ENCODE data around the gene PRRC2B. TPM values are rescaled to one million over a fixed set of nuclear protein-coding genes. Genes with fewer than 3 reads are reported as not detected.
A peak's percentile ranks its signal among the peaks of the same experiment; 100 is the strongest.

The PRRC2B gene
- total RNA-seq, 4 donors from 2014 or later = 81.7 to 159 (median 117) TPM

- Histone ChIP-seq H3K27me3 (no peaks in the 10 kb centered on the region), H3K4me1 (peaks cover 38 to 60% of the 10 kb centered on the region in 2 donors), H3K36me3 (no peaks in the 10 kb centered on the region), H3K4me3 (replicated peaks in 1 of 3) (no peak overlapping the region), H3K9me3 (no peaks in the 10 kb centered on the region), H3K27ac (peak overlapping the region in 2 of 3 donors; percentile 42 to 49)
- intact Hi-C loops (cut with DNase I) = no loop called here
- DNase-seq = no peak
- WGBS, 2 donors = 58 to 74% methylated on average over 11 to 13 of the region's 13 CpGs
- no peak for TF ChIP-seq POLR2A (IDR thresholded peaks at IDR 0.05)
- no peak for TF ChIP-seq CTCF (IDR thresholded peaks at IDR 0.05)
Observed at GRCh38 chr9:131417264-131418142, 23.6 kb downstream of the PRRC2B start.

GRCh38 chr9:131418143-131419025 lies 24.5 kb downstream of the PRRC2B start:
- no peaks in the 10 kb centered on the region for H3K27me3 ChIP-seq
- H3K27ac ChIP-seq = peak overlapping the region; percentile 9 to 47 (median 42)
- H3K36me3 ChIP-seq = no peaks in the 10 kb centered on the region
- DNase-seq = peak in 1 of 2 donors; percentile 36
- peaks cover 47 to 69% of the 10 kb centered on the region in 2 donors for H3K4me1 ChIP-seq
- H3K4me3 ChIP-seq (replicated peaks in 1 of 3) = no peak overlapping the region
- TF ChIP-seq CTCF (IDR thresholded peaks at IDR 0.05) (no peak), POLR2A (IDR thresholded peaks at IDR 0.05) (no peak)
- intact Hi-C loops (cut with DNase I) = no loop called here
- no peaks in the 10 kb centered on the region for H3K9me3 ChIP-seq
- WGBS, 2 donors = 54 to 59% methylated on average over 7 of the region's 7 CpGs

- no peaks in the 10 kb centered on the region for H3K9me3 ChIP-seq
- intact Hi-C loops (cut with DNase I) = no loop called here
- no peak for DNase-seq
- no peak for TF ChIP-seq CTCF (IDR thresholded peaks at IDR 0.05)
- TF ChIP-seq POLR2A (IDR thresholded peaks at IDR 0.05) = no peak
- peak overlapping the region in 2 of 3 donors; percentile 42 to 47 for H3K27ac ChIP-seq
- WGBS, 2 donors = 60 to 61% methylated on average over 8 of the region's 8 CpGs
- no peak overlapping the region for H3K4me3 ChIP-seq (replicated peaks in 1 of 3)
- H3K27me3 ChIP-seq = no peaks in the 10 kb centered on the region
- no peaks in the 10 kb centered on the region for H3K36me3 ChIP-seq
- peaks cover 54 to 76% of the 10 kb centered on the region in 2 donors for H3K4me1 ChIP-seq
Observed at GRCh38 chr9:131419026-131419614, 25.2 kb downstream of the PRRC2B start.

- DNase-seq = no peak
- Histone ChIP-seq H3K36me3 (no peaks in the 10 kb centered on the region), H3K27ac (no peak overlapping the region), H3K27me3 (no peaks in the 10 kb centered on the region), H3K9me3 (no peaks in the 10 kb centered on the region), H3K4me1 (peaks cover 57 to 81% of the 10 kb centered on the region in 2 donors), H3K4me3 (replicated peaks in 1 of 3) (no peak overlapping the region)
- WGBS, 2 donors = 82 to 84% methylated on average over 12 of the region's 12 CpGs
- TF ChIP-seq CTCF (IDR thresholded peaks at IDR 0.05) (no peak), POLR2A (IDR thresholded peaks at IDR 0.05) (no peak)
- intact Hi-C loops (cut with DNase I) = no loop called here
Observed at GRCh38 chr9:131419716-131420115, 25.8 kb downstream of the PRRC2B start.
